ENCODE data around the gene MGMT. TPM values are rescaled to one million over a fixed set of nuclear protein-coding genes. Genes with fewer than 3 reads are reported as not detected.

MGMT gene
- total and polyA plus RNA-seq, 5 donors from 2014 or later, result 18.7 to 48.0 (median 35.2) TPM

GRCh38 chr10:129622736-129623135, 155.7 kb downstream of the MGMT start:
- ATAC-seq (ENCODE audit: low read depth in 2 of 2), result no peak
- no peaks in the 10 kb centered on the region for H3K27me3 Mint-ChIP-seq
- H3K27me3 ChIP-seq (ENCODE audit: control insufficient read depth, insufficient read depth, low read length), result no peaks in the 10 kb centered on the region
- peaks cover 7 to 35% (median 21%) of the 10 kb centered on the region in 4 donors for H3K4me1 Mint-ChIP-seq
- no peak overlapping the region for H3K4me3 Mint-ChIP-seq
- no peak overlapping the region for H3K27ac Mint-ChIP-seq
- no peak overlapping the region for H3K4me3 ChIP-seq (ENCODE audit: low read depth, low read length)
- no peak overlapping the region for H3K27ac ChIP-seq (ENCODE audit: insufficient read depth, low read length, poor library complexity, severe bottlenecking)
- no peaks in the 10 kb centered on the region for H3K4me1 ChIP-seq (ENCODE audit: control insufficient read depth, insufficient read depth, low read length, poor library complexity, severe bottlenecking)
- no peaks in the 10 kb centered on the region for H3K36me3 ChIP-seq (ENCODE audit: control insufficient read depth, insufficient read depth, low read length)
- H3K9me3 ChIP-seq (ENCODE audit: control insufficient read depth in 2 of 2, low read length in 2 of 2), result no peaks in the 10 kb centered on the region
- DNase-seq, result no peak
- peaks cover 0 to 3% (median 0%) of the 10 kb centered on the region in 7 donors for H3K9me3 Mint-ChIP-seq
- peaks cover 10% of the 10 kb centered on the region for H3K36me3 Mint-ChIP-seq

GRCh38 chr10:129624526-129624925, 157.5 kb downstream of the MGMT start:
- H3K27me3 Mint-ChIP-seq, result no peaks in the 10 kb centered on the region
- no peak overlapping the region for H3K4me3 ChIP-seq (ENCODE audit: low read depth, low read length)
- H3K27ac Mint-ChIP-seq, result no peak overlapping the region
- H3K9me3 ChIP-seq (ENCODE audit: control insufficient read depth in 2 of 2, low read length in 2 of 2), result no peaks in the 10 kb centered on the region
- H3K4me1 ChIP-seq (ENCODE audit: control insufficient read depth, insufficient read depth, low read length, poor library complexity, severe bottlenecking), result no peaks in the 10 kb centered on the region
- no peaks in the 10 kb centered on the region for H3K36me3 ChIP-seq (ENCODE audit: control insufficient read depth, insufficient read depth, low read length)
- H3K9me3 Mint-ChIP-seq, result peaks cover 0 to 4% (median 0%) of the 10 kb centered on the region in 7 donors
- H3K27me3 ChIP-seq (ENCODE audit: control insufficient read depth, insufficient read depth, low read length), result no peaks in the 10 kb centered on the region
- DNase-seq (no peak), ATAC-seq (ENCODE audit: low read depth in 2 of 2) (no peak)
- no peak overlapping the region for H3K27ac ChIP-seq (ENCODE audit: insufficient read depth, low read length, poor library complexity, severe bottlenecking)
- H3K4me3 Mint-ChIP-seq, result no peak overlapping the region
- H3K4me1 Mint-ChIP-seq, result peaks cover 7 to 25% (median 20%) of the 10 kb centered on the region in 4 donors
- H3K36me3 Mint-ChIP-seq, result peaks cover 15% of the 10 kb centered on the region

GRCh38 chr10:129626309-129626708, 159.3 kb downstream of the MGMT start:
- Mint-ChIP-seq H3K9me3 (peaks cover 0 to 5% (median 1%) of the 10 kb centered on the region in 7 donors), H3K4me1 (peaks cover 4 to 18% (median 14%) of the 10 kb centered on the region in 4 donors), H3K27ac (no peak overlapping the region), H3K36me3 (peaks cover 24% of the 10 kb centered on the region), H3K27me3 (no peaks in the 10 kb centered on the region), H3K4me3 (no peak overlapping the region)
- ATAC-seq (ENCODE audit: low read depth in 2 of 2) (no peak), DNase-seq (no peak)
- no peaks in the 10 kb centered on the region for H3K36me3 ChIP-seq (ENCODE audit: control insufficient read depth, insufficient read depth, low read length)
- H3K27ac ChIP-seq (ENCODE audit: insufficient read depth, low read length, poor library complexity, severe bottlenecking), result no peak overlapping the region
- no peaks in the 10 kb centered on the region for H3K27me3 ChIP-seq (ENCODE audit: control insufficient read depth, insufficient read depth, low read length)
- H3K4me3 ChIP-seq (ENCODE audit: low read depth, low read length), result no peak overlapping the region
- no peaks in the 10 kb centered on the region for H3K4me1 ChIP-seq (ENCODE audit: control insufficient read depth, insufficient read depth, low read length, poor library complexity, severe bottlenecking)
- no peaks in the 10 kb centered on the region for H3K9me3 ChIP-seq (ENCODE audit: control insufficient read depth in 2 of 2, low read length in 2 of 2)

- H3K36me3 Mint-ChIP-seq, result peaks cover 24% of the 10 kb centered on the region
- peaks cover 0 to 5% (median 1%) of the 10 kb centered on the region in 7 donors for H3K9me3 Mint-ChIP-seq
These were observed 159.9 kb downstream of the MGMT start for GRCh38 chr10:129626796-129627435.

GRCh38 chr10:129627442-129627841, 160.4 kb downstream of the MGMT start:
- peaks cover 28% of the 10 kb centered on the region for H3K36me3 Mint-ChIP-seq
- Histone ChIP-seq H3K9me3 (ENCODE audit: control insufficient read depth in 2 of 2, low read length in 2 of 2) (no peaks in the 10 kb centered on the region), H3K36me3 (ENCODE audit: control insufficient read depth, insufficient read depth, low read length) (no peaks in the 10 kb centered on the region), H3K4me1 (ENCODE audit: control insufficient read depth, insufficient read depth, low read length, poor library complexity, severe bottlenecking) (no peaks in the 10 kb centered on the region), H3K4me3 (ENCODE audit: low read depth, low read length) (no peak overlapping the region), H3K27ac (ENCODE audit: insufficient read depth, low read length, poor library complexity, severe bottlenecking) (no peak overlapping the region), H3K27me3 (ENCODE audit: control insufficient read depth, insufficient read depth, low read length) (no peaks in the 10 kb centered on the region)
- DNase-seq (no peak), ATAC-seq (ENCODE audit: low read depth in 2 of 2) (no peak)
- H3K9me3 Mint-ChIP-seq, result peaks cover 0 to 7% (median 1%) of the 10 kb centered on the region in 7 donors
- H3K4me3 Mint-ChIP-seq, result no peak overlapping the region
- no peaks in the 10 kb centered on the region for H3K27me3 Mint-ChIP-seq
- H3K27ac Mint-ChIP-seq, result no peak overlapping the region
- peaks cover 0 to 17% (median 10%) of the 10 kb centered on the region in 4 donors for H3K4me1 Mint-ChIP-seq

More at GRCh38 chr10:129626796-129627435, 159.9 kb downstream of the MGMT start:
- H3K9me3 ChIP-seq (ENCODE audit: control insufficient read depth in 2 of 2, low read length in 2 of 2), result no peaks in the 10 kb centered on the region
- no peaks in the 10 kb centered on the region for H3K36me3 ChIP-seq (ENCODE audit: control insufficient read depth, insufficient read depth, low read length)
- H3K27me3 ChIP-seq (ENCODE audit: control insufficient read depth, insufficient read depth, low read length), result no peaks in the 10 kb centered on the region
- Mint-ChIP-seq H3K4me1 (peaks cover 0 to 14% (median 10%) of the 10 kb centered on the region in 4 donors), H3K27me3 (no peaks in the 10 kb centered on the region), H3K27ac (no peak overlapping the region), H3K4me3 (no peak overlapping the region)
- ATAC-seq (ENCODE audit: low read depth in 2 of 2) (no peak), DNase-seq (no peak)
- no peak overlapping the region for H3K4me3 ChIP-seq (ENCODE audit: low read depth, low read length)
- H3K4me1 ChIP-seq (ENCODE audit: control insufficient read depth, insufficient read depth, low read length, poor library complexity, severe bottlenecking), result no peaks in the 10 kb centered on the region
- no peak overlapping the region for H3K27ac ChIP-seq (ENCODE audit: insufficient read depth, low read length, poor library complexity, severe bottlenecking)

- no peak for DNase-seq
- Mint-ChIP-seq H3K9me3 (peaks cover 0 to 11% (median 3%) of the 10 kb centered on the region in 7 donors), H3K36me3 (peaks cover 30% of the 10 kb centered on the region)
These were observed 161.8 kb downstream of the MGMT start for GRCh38 chr10:129628823-129629222.

GRCh38 chr10:129629911-129630310, 162.9 kb downstream of the MGMT start:
- Mint-ChIP-seq H3K27me3 (no peaks in the 10 kb centered on the region), H3K4me1 (peaks cover 0 to 10% (median 4%) of the 10 kb centered on the region in 4 donors), H3K36me3 (peaks cover 34% of the 10 kb centered on the region), H3K4me3 (no peak overlapping the region), H3K9me3 (peaks cover 0 to 18% (median 6%) of the 10 kb centered on the region in 7 donors), H3K27ac (no peak overlapping the region)
- ATAC-seq (ENCODE audit: low read depth in 2 of 2) (no peak), DNase-seq (no peak)
- peaks cover 0 to 7% of the 10 kb centered on the region in 2 experiments for H3K9me3 ChIP-seq (ENCODE audit: control insufficient read depth in 2 of 2, low read length in 2 of 2)
- H3K4me3 ChIP-seq (ENCODE audit: low read depth, low read length), result no peak overlapping the region
- H3K36me3 ChIP-seq (ENCODE audit: control insufficient read depth, insufficient read depth, low read length), result no peaks in the 10 kb centered on the region
- H3K27ac ChIP-seq (ENCODE audit: insufficient read depth, low read length, poor library complexity, severe bottlenecking), result no peak overlapping the region
- no peaks in the 10 kb centered on the region for H3K27me3 ChIP-seq (ENCODE audit: control insufficient read depth, insufficient read depth, low read length)
- H3K4me1 ChIP-seq (ENCODE audit: control insufficient read depth, insufficient read depth, low read length, poor library complexity, severe bottlenecking), result no peaks in the 10 kb centered on the region

More at GRCh38 chr10:129628823-129629222, 161.8 kb downstream of the MGMT start:
- no peaks in the 10 kb centered on the region for H3K36me3 ChIP-seq (ENCODE audit: control insufficient read depth, insufficient read depth, low read length)
- Mint-ChIP-seq H3K27me3 (no peaks in the 10 kb centered on the region), H3K4me1 (peaks cover 0 to 17% (median 10%) of the 10 kb centered on the region in 4 donors), H3K27ac (no peak overlapping the region), H3K4me3 (no peak overlapping the region)
- no peak overlapping the region for H3K4me3 ChIP-seq (ENCODE audit: low read depth, low read length)
- no peak overlapping the region for H3K27ac ChIP-seq (ENCODE audit: insufficient read depth, low read length, poor library complexity, severe bottlenecking)
- no peaks in the 10 kb centered on the region for H3K4me1 ChIP-seq (ENCODE audit: control insufficient read depth, insufficient read depth, low read length, poor library complexity, severe bottlenecking)
- no peaks in the 10 kb centered on the region for H3K27me3 ChIP-seq (ENCODE audit: control insufficient read depth, insufficient read depth, low read length)
- H3K9me3 ChIP-seq (ENCODE audit: control insufficient read depth in 2 of 2, low read length in 2 of 2), result peaks cover 0 to under 1% of the 10 kb centered on the region in 2 experiments
- no peak for ATAC-seq (ENCODE audit: low read depth in 2 of 2)

- H3K36me3 Mint-ChIP-seq, result peaks cover 36% of the 10 kb centered on the region
- no peak overlapping the region for H3K4me3 ChIP-seq (ENCODE audit: low read depth, low read length)
- H3K9me3 Mint-ChIP-seq, result peaks cover 1 to 18% (median 6%) of the 10 kb centered on the region in 7 donors
- peak overlapping the region in 1 of 3 donors; percentile 44 for H3K27ac Mint-ChIP-seq
- DNase-seq, result no peak
- H3K4me1 Mint-ChIP-seq, result peaks cover 0 to 10% (median 3%) of the 10 kb centered on the region in 4 donors
- no peak overlapping the region for H3K27ac ChIP-seq (ENCODE audit: insufficient read depth, low read length, poor library complexity, severe bottlenecking)
- H3K4me3 Mint-ChIP-seq, result no peak overlapping the region
- H3K36me3 ChIP-seq (ENCODE audit: control insufficient read depth, insufficient read depth, low read length), result no peaks in the 10 kb centered on the region
- no peaks in the 10 kb centered on the region for H3K27me3 Mint-ChIP-seq
- H3K27me3 ChIP-seq (ENCODE audit: control insufficient read depth, insufficient read depth, low read length), result no peaks in the 10 kb centered on the region
- no peak for ATAC-seq (ENCODE audit: low read depth in 2 of 2)
- H3K9me3 ChIP-seq (ENCODE audit: control insufficient read depth in 2 of 2, low read length in 2 of 2), result peaks cover 0 to 7% of the 10 kb centered on the region in 2 experiments
- no peaks in the 10 kb centered on the region for H3K4me1 ChIP-seq (ENCODE audit: control insufficient read depth, insufficient read depth, low read length, poor library complexity, severe bottlenecking)
These were observed 164.0 kb downstream of the MGMT start for GRCh38 chr10:129631006-129631405.
